Naive thymus-derived CD4-positive, alpha-beta T cell (primary cell): Measurements from ENCODE around the gene EXOC2. TPM values are rescaled to one million over a fixed set of nuclear protein-coding genes. Genes with fewer than 3 reads are reported as not detected.

Source experiments
- ATAC-seq: fragments of 150-1000 bp; cut with Tn5 transposase; 2 replicates; pipeline ENCODE4 v1.10.0; 2021; ENCODE audit warnings: mild to moderate bottlenecking, moderate library complexity
- CTCF ChIA-PET: fragments of 350-600 bp; sonication (Branson Sonifier 250); formaldehyde crosslinking; loops from one replicate; lab custom pipeline; 2021; ENCODE audit warnings: antibody characterized with exemption; lab: Charles Lee
- POLR2A ChIA-PET: fragments of 350-600 bp; sonication (Branson Sonifier 250); formaldehyde crosslinking; loops from one replicate; lab custom pipeline; 2021; ENCODE audit warnings: antibody characterized with exemption, inconsistent platforms; lab: Charles Lee
- DNase-seq, 9 donors: peaks; one replicate each; pipeline versions ENCODE4 v3.0.0 to v3.0.0-alpha.2; 2020 to 2022; ENCODE audit warnings: mixed read lengths in 1 of 9
- H3K27ac ChIP-seq: one replicate; pipeline ENCODE4 v1.7.0; 2013; ENCODE audit warnings: mild to moderate bottlenecking, low read depth, low read length, moderate library complexity
- H3K27me3 ChIP-seq, 2 donors: one replicate each; pipeline ENCODE4 v1.7.0; 2013; ENCODE audit warnings: low read length in 2 of 2, mild to moderate bottlenecking in 2 of 2, moderate library complexity in 2 of 2; ENCODE audit not compliant: control insufficient read depth in 2 of 2, insufficient read depth in 2 of 2
- H3K36me3 ChIP-seq, 3 experiments: 1 replicate in 2 of 3; 2 replicates in 1 of 3; pipeline ENCODE4 v1.7.0; 2013; ENCODE audit warnings: low read length in 3 of 3, mild to moderate bottlenecking in 3 of 3, moderate library complexity in 1 of 3; ENCODE audit not compliant: insufficient read depth in 3 of 3, control insufficient read depth in 2 of 3
- H3K4me1 ChIP-seq, 2 donors: one replicate each; pipeline ENCODE4 v1.7.0; 2013; ENCODE audit warnings: low read length in 2 of 2, mild to moderate bottlenecking in 2 of 2, moderate library complexity in 1 of 2; ENCODE audit not compliant: control insufficient read depth in 2 of 2, insufficient read depth in 2 of 2
- H3K4me3 ChIP-seq: 2 replicates; pipeline ENCODE4 v1.7.0; 2013; ENCODE audit warnings: mild to moderate bottlenecking, low read length
- H3K9me3 ChIP-seq, 3 experiments: 1 replicate in 2 of 3; 2 replicates in 1 of 3; pipeline ENCODE4 v1.7.0; 2013; ENCODE audit warnings: low read length in 3 of 3; ENCODE audit not compliant: control insufficient read depth in 2 of 3
- H3K27ac Mint-ChIP-seq, 9 donors: one replicate each; pipeline ENCODE4 v1.8.0; 2020 to 2022; ENCODE audit warnings: mixed read lengths in 9 of 9, mild to moderate bottlenecking in 8 of 9, moderate library complexity in 5 of 9, inconsistent platforms in 2 of 9
- H3K27me3 Mint-ChIP-seq, 5 donors: one replicate each; pipeline ENCODE4 v1.8.0; 2021 to 2022; ENCODE audit warnings: mixed read lengths in 5 of 5, mild to moderate bottlenecking in 1 of 5
- H3K36me3 Mint-ChIP-seq, 5 donors: one replicate each; pipeline ENCODE4 v1.8.0; 2020 to 2022; ENCODE audit warnings: mixed read lengths in 5 of 5, mild to moderate bottlenecking in 3 of 5, inconsistent platforms in 1 of 5
- H3K4me1 Mint-ChIP-seq, 7 donors: one replicate each; pipeline ENCODE4 v1.8.0; 2020 to 2022; ENCODE audit warnings: mixed read lengths in 7 of 7, mild to moderate bottlenecking in 3 of 7, inconsistent platforms in 1 of 7
- H3K4me3 Mint-ChIP-seq, 10 donors: one replicate each; pipeline ENCODE4 v1.8.0; 2020 to 2022; ENCODE audit warnings: mild to moderate bottlenecking in 10 of 10, mixed read lengths in 10 of 10, moderate library complexity in 6 of 10, inconsistent platforms in 2 of 10
- H3K9me3 Mint-ChIP-seq, 11 donors: one replicate each; pipeline ENCODE4 v1.8.0; 2020 to 2022; ENCODE audit warnings: mixed read lengths in 11 of 11, mild to moderate bottlenecking in 4 of 11, inconsistent platforms in 1 of 11, moderate library complexity in 1 of 11
- intact Hi-C, 2 donors: fragments of 100-400 bp; cut with micrococcal nuclease; formaldehyde crosslinking; loops; one replicate each; pipeline ENCODE4 v1.15.1; 2023
- polyA plus RNA-seq, 2 donors: library from polyadenylated mRNA; unstranded; fragments of 300-500 nt; fragmentation: Illumina TruSeq; gene quantifications; one replicate each; pipeline ENCODE4 v1.2.3, GENCODE V29; 2021
- total RNA-seq, 6 experiments: library from RNA in 5 of 6; stranded (reverse) in 5 of 6; gene quantifications; 1 replicate in 5 of 6; 2 replicates in 1 of 6; pipeline ENCODE4 v1.2.3 and lab custom pipeline; 2021 to 2026

EXOC2 gene
- total RNA-seq (10 to 100 TPM; 26.7 to 40.6 (median 38.8) TPM), polyA plus RNA-seq (10 to 100 TPM; 33.9 to 45.4 TPM), total RNA-seq (lab: John Stamatoyannopoulos, UW) (67.4 reads per million, percentile 77 among the genes with 10 or more reads in this experiment)

- peak; percentile 93 for ATAC-seq
- Histone ChIP-seq H3K27me3 (no peaks in the 10 kb centered on the region), H3K4me3 (peak within 1 kb of the TSS; percentile 87), H3K9me3 (no peaks in the 10 kb centered on the region), H3K36me3 (peaks cover 0 to 8% (median 0%) of the 10 kb centered on the region in 3 experiments), H3K4me1 (peaks cover 14 to 20% of the 10 kb centered on the region in 2 donors), H3K27ac (peak within 1 kb of the TSS; percentile 83)
- intact Hi-C loops = loop anchor here (1.0 to 10.0 kb wide), 12 partner anchors 9 to 1554 kb away; partner anchors contain the start of genes IRF4 (in 2 of the 2), DUSP22 (in 1 of the 2) and GMDS (in 1 of the 2)
- Mint-ChIP-seq H3K27me3 (no peaks in the 10 kb centered on the region), H3K36me3 (peaks cover 0 to 14% (median 6%) of the 10 kb centered on the region in 5 donors), H3K4me1 (peaks cover 23 to 45% (median 29%) of the 10 kb centered on the region in 7 donors), H3K9me3 (peaks cover 0 to 1% (median 0%) of the 10 kb centered on the region in 11 donors), H3K27ac (peak within 1 kb of the TSS; percentile 84 to 92 (median 91)), H3K4me3 (peak within 1 kb of the TSS; percentile 92 to 96 (median 95))
- CTCF ChIA-PET = no interaction called here
- peak; percentile 70 to 88 (median 81) for DNase-seq
- POLR2A ChIA-PET = interaction anchor here (0.9 to 4.5 kb wide), 5 partner anchors 10 to 32 kb away, joined by 3 to 27 read pairs (median 5); no protein-coding TSS in a partner anchor
Measured at GRCh38 chr6:692858-693722, at the start of gene EXOC2. EXOC2 (minus strand) TSS chr6:693139; CDS start chr6:637818, 55,321 bp downstream.

GRCh38 chr6:741410-742339 is 48.7 kb upstream of the EXOC2 start:
- peak overlapping the region in 1 of 9 donors; percentile 6 for H3K27ac Mint-ChIP-seq
- no peaks in the 10 kb centered on the region for H3K9me3 Mint-ChIP-seq
- H3K9me3 ChIP-seq = no peaks in the 10 kb centered on the region
- H3K27me3 Mint-ChIP-seq = peaks cover 5 to 18% (median 12%) of the 10 kb centered on the region in 5 donors
- ATAC-seq (no peak), DNase-seq (no peak)
- peaks cover 0 to 4% (median 2%) of the 10 kb centered on the region in 5 donors for H3K36me3 Mint-ChIP-seq
- H3K4me3 ChIP-seq = no peak overlapping the region
- ChIA-PET CTCF (interaction anchor here (1.0 kb wide), 1 partner anchor 12 kb away, joined by 3 read pairs; no protein-coding TSS in a partner anchor), POLR2A (no interaction called here)
- no peak overlapping the region for H3K27ac ChIP-seq
- H3K4me3 Mint-ChIP-seq = no peak overlapping the region
- H3K4me1 ChIP-seq = no peaks in the 10 kb centered on the region
- peaks cover 0 to 4% (median 0%) of the 10 kb centered on the region in 7 donors for H3K4me1 Mint-ChIP-seq
- H3K27me3 ChIP-seq = no peaks in the 10 kb centered on the region
- no peaks in the 10 kb centered on the region for H3K36me3 ChIP-seq
- intact Hi-C loops = no loop called here

- intact Hi-C loops = no loop called here
Measured at GRCh38 chr6:736657-737446, 43.9 kb upstream of the EXOC2 start.

GRCh38 chr6:733431-734219 is 40.7 kb upstream of the EXOC2 start:
- POLR2A ChIA-PET = no interaction called here
- Histone ChIP-seq H3K9me3 (no peaks in the 10 kb centered on the region), H3K27me3 (no peaks in the 10 kb centered on the region), H3K4me1 (no peaks in the 10 kb centered on the region), H3K36me3 (no peaks in the 10 kb centered on the region), H3K4me3 (no peak overlapping the region), H3K27ac (no peak overlapping the region)
- intact Hi-C loops = no loop called here
- ATAC-seq (no peak), DNase-seq (no peak)
- Mint-ChIP-seq H3K9me3 (no peaks in the 10 kb centered on the region), H3K27me3 (peaks cover 5 to 40% (median 6%) of the 10 kb centered on the region in 5 donors), H3K4me1 (no peaks in the 10 kb centered on the region), H3K36me3 (peaks cover 0 to 4% (median 0%) of the 10 kb centered on the region in 5 donors), H3K4me3 (no peak overlapping the region), H3K27ac (no peak overlapping the region)
- CTCF ChIA-PET = no interaction called here

More at GRCh38 chr6:736657-737446, 43.9 kb upstream of the EXOC2 start:
- H3K4me3 Mint-ChIP-seq = no peak overlapping the region
- POLR2A ChIA-PET = no interaction called here
- CTCF ChIA-PET = no interaction called here
- H3K4me1 Mint-ChIP-seq = peaks cover 0 to 4% (median 0%) of the 10 kb centered on the region in 7 donors
- peaks cover 0 to 4% (median 3%) of the 10 kb centered on the region in 5 donors for H3K36me3 Mint-ChIP-seq
- no peaks in the 10 kb centered on the region for H3K4me1 ChIP-seq
- no peak overlapping the region for H3K27ac Mint-ChIP-seq
- H3K27me3 ChIP-seq = no peaks in the 10 kb centered on the region
- ATAC-seq (no peak), DNase-seq (no peak)
- H3K36me3 ChIP-seq = no peaks in the 10 kb centered on the region
- H3K27ac ChIP-seq = no peak overlapping the region
- H3K27me3 Mint-ChIP-seq = peaks cover 5 to 24% (median 13%) of the 10 kb centered on the region in 5 donors
- no peak overlapping the region for H3K4me3 ChIP-seq
- H3K9me3 Mint-ChIP-seq = no peaks in the 10 kb centered on the region
- H3K9me3 ChIP-seq = no peaks in the 10 kb centered on the region

GRCh38 chr6:731924-732323 is 39.0 kb upstream of the EXOC2 start:
- Histone ChIP-seq H3K4me1 (no peaks in the 10 kb centered on the region), H3K27ac (no peak overlapping the region), H3K4me3 (no peak overlapping the region), H3K27me3 (no peaks in the 10 kb centered on the region), H3K36me3 (no peaks in the 10 kb centered on the region), H3K9me3 (no peaks in the 10 kb centered on the region)
- intact Hi-C loops = no loop called here
- no peak overlapping the region for H3K27ac Mint-ChIP-seq
- DNase-seq (no peak), ATAC-seq (no peak)
- H3K4me1 Mint-ChIP-seq = no peaks in the 10 kb centered on the region
- ChIA-PET CTCF (no interaction called here), POLR2A (no interaction called here)
- H3K9me3 Mint-ChIP-seq = no peaks in the 10 kb centered on the region
- H3K4me3 Mint-ChIP-seq = no peak overlapping the region
- peaks cover 2 to 44% (median 4%) of the 10 kb centered on the region in 5 donors for H3K27me3 Mint-ChIP-seq
- H3K36me3 Mint-ChIP-seq = peaks cover 0 to 3% (median 0%) of the 10 kb centered on the region in 5 donors
